DND-41 (cell line): Measurements from ENCODE around the gene COX6A1.

Experiments
- ATAC-seq: fragments of 200-7000 bp; cut with Tn5 transposase; 3 replicates; pipeline ENCODE4 v1.9.1; 2021; ENCODE audit warnings: low read depth; ENCODE audit not compliant: insufficient read depth
- DNase-seq: peaks from one replicate; pipeline ENCODE4 v3.0.0-alpha.2; 2020
- H2AFZ ChIP-seq: 2 replicates; pipeline ENCODE4 v1.6.0; 2012; ENCODE audit warnings: low read depth, low read length
- H3K27ac ChIP-seq: 2 replicates; pipeline ENCODE4 v1.5.1; 2012; ENCODE audit warnings: low read length, inconsistent platforms
- H3K27me3 ChIP-seq: fragments of 200-600 bp; sonication (generic); 2 replicates; pipeline ENCODE4 v1.6.0; 2012; ENCODE audit warnings: low read length, mild to moderate bottlenecking, inconsistent platforms; ENCODE audit not compliant: insufficient read depth, poor library complexity
- H3K36me3 ChIP-seq: 2 replicates; pipeline ENCODE4 v1.5.1; 2012; ENCODE audit warnings: low read length, inconsistent platforms; ENCODE audit not compliant: insufficient read depth
- H3K4me1 ChIP-seq: 2 replicates; pipeline ENCODE4 v1.5.1; 2012; ENCODE audit warnings: mild to moderate bottlenecking, low read length; ENCODE audit not compliant: insufficient read depth
- H3K4me2 ChIP-seq: 2 replicates; pipeline ENCODE4 v1.6.0; 2012; ENCODE audit warnings: mild to moderate bottlenecking, moderate library complexity, low read length, inconsistent platforms; ENCODE audit not compliant: insufficient read depth
- H3K4me3 ChIP-seq, 2 experiments: fragments of 200-600 bp in 1 of 2; shearing (Covaris generic) in 1 of 2; 2 replicates each; pipeline ENCODE4 v1.5.1; 2012 to 2016; ENCODE audit warnings: inconsistent platforms in 2 of 2, low read length in 2 of 2, mild to moderate bottlenecking in 2 of 2, low read depth in 1 of 2, moderate library complexity in 1 of 2
- H3K79me2 ChIP-seq: 2 replicates; pipeline ENCODE4 v1.6.0; 2012; ENCODE audit warnings: low read length, inconsistent platforms; ENCODE audit not compliant: insufficient read depth
- H3K9ac ChIP-seq: 2 replicates; pipeline ENCODE4 v1.6.0; 2012; ENCODE audit warnings: low read depth, mild to moderate bottlenecking, inconsistent platforms, low read length, moderate library complexity
- H3K9me3 ChIP-seq: 2 replicates; pipeline ENCODE4 v1.5.1; 2012; ENCODE audit warnings: low read length, moderate library complexity, mild to moderate bottlenecking, inconsistent platforms; ENCODE audit not compliant: insufficient read depth, severe bottlenecking
- H4K20me1 ChIP-seq: 2 replicates; pipeline ENCODE4 v1.6.0; 2012; ENCODE audit warnings: low read length; ENCODE audit not compliant: insufficient read depth
- EZH2 ChIP-seq: IDR thresholded peaks from 3 replicates; pipeline ENCODE4 v1.6.1; 2012; ENCODE audit warnings: borderline replicate concordance, low read depth, mild to moderate bottlenecking, moderate library complexity, low read length, inconsistent platforms; ENCODE audit not compliant: severe bottlenecking
- TF ChIP-seq, protein P1 (sequence below): IDR thresholded peaks from 2 replicates; pipeline ENCODE4 v1.5.1; 2012; ENCODE audit warnings: borderline replicate concordance, low read length, moderate library complexity, mild to moderate bottlenecking; ENCODE audit not compliant: poor library complexity, severe bottlenecking; ENCODE audit errors: extremely low read depth

Gene COX6A1

DNA sequence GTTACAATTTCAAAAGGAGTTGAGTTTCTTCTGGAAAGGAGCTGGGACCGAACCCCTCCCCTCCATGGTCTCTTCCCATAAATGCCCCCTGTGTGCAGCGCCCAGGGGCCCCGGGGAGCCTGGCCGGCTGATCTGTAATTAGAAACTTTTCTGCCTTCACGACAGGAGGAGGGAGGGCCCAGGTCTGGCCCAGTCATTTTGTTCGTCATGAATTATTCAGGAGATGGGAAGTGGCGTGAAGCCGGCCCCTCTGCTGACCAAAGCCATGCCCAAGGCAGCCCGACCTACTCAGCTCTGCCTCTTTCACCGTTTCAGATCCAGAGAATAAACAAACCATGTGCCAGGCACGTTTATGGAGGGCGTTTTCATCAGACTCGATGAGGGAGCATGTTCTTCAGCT is 35.7 kb upstream of the COX6A1 start:
- H2AFZ ChIP-seq: no peak overlapping the region; the same call in 1 of the 2 replicates
- no peaks in the 10 kb centered on the region for H4K20me1 ChIP-seq
- no peak overlapping the region for H3K27ac ChIP-seq
- no peaks in the 10 kb centered on the region for H3K36me3 ChIP-seq
- no peaks in the 10 kb centered on the region for H3K9me3 ChIP-seq
- H3K27me3 ChIP-seq: no peaks in the 10 kb centered on the region
- H3K4me1 ChIP-seq: no peaks in the 10 kb centered on the region
- no peaks in the 10 kb centered on the region for H3K79me2 ChIP-seq
- TF ChIP-seq, protein P1, sequence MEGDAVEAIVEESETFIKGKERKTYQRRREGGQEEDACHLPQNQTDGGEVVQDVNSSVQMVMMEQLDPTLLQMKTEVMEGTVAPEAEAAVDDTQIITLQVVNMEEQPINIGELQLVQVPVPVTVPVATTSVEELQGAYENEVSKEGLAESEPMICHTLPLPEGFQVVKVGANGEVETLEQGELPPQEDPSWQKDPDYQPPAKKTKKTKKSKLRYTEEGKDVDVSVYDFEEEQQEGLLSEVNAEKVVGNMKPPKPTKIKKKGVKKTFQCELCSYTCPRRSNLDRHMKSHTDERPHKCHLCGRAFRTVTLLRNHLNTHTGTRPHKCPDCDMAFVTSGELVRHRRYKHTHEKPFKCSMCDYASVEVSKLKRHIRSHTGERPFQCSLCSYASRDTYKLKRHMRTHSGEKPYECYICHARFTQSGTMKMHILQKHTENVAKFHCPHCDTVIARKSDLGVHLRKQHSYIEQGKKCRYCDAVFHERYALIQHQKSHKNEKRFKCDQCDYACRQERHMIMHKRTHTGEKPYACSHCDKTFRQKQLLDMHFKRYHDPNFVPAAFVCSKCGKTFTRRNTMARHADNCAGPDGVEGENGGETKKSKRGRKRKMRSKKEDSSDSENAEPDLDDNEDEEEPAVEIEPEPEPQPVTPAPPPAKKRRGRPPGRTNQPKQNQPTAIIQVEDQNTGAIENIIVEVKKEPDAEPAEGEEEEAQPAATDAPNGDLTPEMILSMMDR: no peak
- no peak for TF ChIP-seq EZH2
- DNase-seq: no peak
- no peak overlapping the region for H3K4me3 ChIP-seq
- no peak overlapping the region for H3K9ac ChIP-seq
- H3K4me2 ChIP-seq: no peak overlapping the region
- ATAC-seq: no peak

DNA sequence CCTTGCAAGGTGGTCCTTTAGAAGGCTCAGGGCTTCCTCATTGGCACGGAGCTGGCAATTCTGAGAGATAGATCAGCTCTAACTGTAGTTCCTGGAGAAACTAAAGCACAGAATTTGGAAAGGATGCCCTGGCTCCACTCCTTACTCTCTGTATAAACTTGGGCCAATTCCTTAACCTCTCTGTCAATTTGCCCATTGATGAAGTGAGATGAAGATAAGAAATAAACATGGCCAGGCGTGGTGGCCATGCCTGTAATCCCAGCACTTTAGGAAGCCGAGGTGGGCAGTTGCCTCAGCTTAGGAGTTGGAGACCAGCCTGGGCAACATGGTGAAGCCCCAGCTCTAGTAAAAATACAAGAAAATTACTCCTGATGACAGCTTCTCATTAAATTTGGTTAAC is 34.0 kb upstream of the COX6A1 start:
- ATAC-seq: no peak
- no peaks in the 10 kb centered on the region for H3K4me1 ChIP-seq
- no peaks in the 10 kb centered on the region for H3K79me2 ChIP-seq
- no peaks in the 10 kb centered on the region for H3K36me3 ChIP-seq
- H4K20me1 ChIP-seq: no peaks in the 10 kb centered on the region
- H3K9ac ChIP-seq: no peak overlapping the region
- no peak overlapping the region for H3K4me3 ChIP-seq
- no peaks in the 10 kb centered on the region for H3K27me3 ChIP-seq
- H2AFZ ChIP-seq: no peak overlapping the region
- H3K27ac ChIP-seq: no peak overlapping the region
- H3K9me3 ChIP-seq: no peaks in the 10 kb centered on the region
- DNase-seq: no peak
- H3K4me2 ChIP-seq: no peak overlapping the region
- TF ChIP-seq, protein P1: no peak
- no peak for TF ChIP-seq EZH2

DNA sequence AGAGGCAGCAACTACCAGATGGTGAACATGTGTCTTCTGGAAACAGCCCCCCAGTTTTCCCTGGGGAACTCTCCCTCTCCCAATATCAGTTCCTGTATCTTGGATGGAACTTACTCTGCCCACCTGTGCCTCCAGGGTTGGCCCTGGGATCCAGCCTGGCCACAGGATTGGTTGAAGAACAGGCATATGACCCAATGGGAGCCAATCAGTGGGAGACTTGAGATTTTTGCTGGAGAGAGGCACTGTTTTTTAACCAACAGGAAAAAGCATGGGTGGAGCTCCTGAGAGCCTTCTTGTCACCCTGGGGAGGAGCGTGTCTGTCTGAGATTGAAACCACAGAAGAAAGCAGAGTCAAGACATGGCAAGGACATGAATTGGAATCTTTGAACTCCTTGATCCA is 33.6 kb upstream of the COX6A1 start:
- Histone ChIP-seq H4K20me1 (no peaks in the 10 kb centered on the region), H3K27me3 (no peaks in the 10 kb centered on the region), H3K9me3 (no peaks in the 10 kb centered on the region), H3K27ac (no peak overlapping the region), H3K4me2 (no peak overlapping the region), H3K4me1 (no peaks in the 10 kb centered on the region), H3K36me3 (no peaks in the 10 kb centered on the region), H3K79me2 (no peaks in the 10 kb centered on the region), H2AFZ (no peak overlapping the region), H3K4me3 (no peak overlapping the region), H3K9ac (no peak overlapping the region)
- ATAC-seq (peak; percentile 37; the same call in 1 of the 3 replicates), DNase-seq (peak; percentile 6)
- TF ChIP-seq, protein P1: no peak
- no peak for TF ChIP-seq EZH2

DNA sequence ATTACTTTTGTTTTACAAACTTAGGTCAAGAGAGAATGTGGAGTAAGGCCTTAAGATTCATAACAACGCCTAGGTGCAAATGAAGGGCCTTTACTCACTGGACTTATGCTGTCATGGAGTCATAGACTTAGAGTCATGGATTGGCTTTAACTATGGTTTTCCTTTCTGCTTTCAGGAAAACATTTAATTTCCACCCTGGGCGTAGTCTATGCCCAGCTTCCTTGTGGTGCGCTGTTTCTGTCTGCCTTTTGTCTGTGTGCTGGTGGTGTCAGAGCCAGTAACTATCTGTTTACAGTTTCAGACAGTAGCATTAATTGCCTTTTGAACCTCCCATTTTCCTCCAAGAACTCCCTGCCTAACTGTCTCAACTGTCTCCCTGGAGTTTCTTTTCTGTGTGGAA is 31.8 kb upstream of the COX6A1 start:
- ATAC-seq (no peak), DNase-seq (no peak)
- H3K36me3 ChIP-seq: no peaks in the 10 kb centered on the region
- H3K4me3 ChIP-seq: no peak overlapping the region
- H3K4me2 ChIP-seq: no peak overlapping the region
- no peaks in the 10 kb centered on the region for H3K9me3 ChIP-seq
- no peaks in the 10 kb centered on the region for H4K20me1 ChIP-seq
- H2AFZ ChIP-seq: no peak overlapping the region
- H3K9ac ChIP-seq: no peak overlapping the region
- no peaks in the 10 kb centered on the region for H3K79me2 ChIP-seq
- H3K27ac ChIP-seq: no peak overlapping the region
- TF ChIP-seq EZH2: no peak
- TF ChIP-seq, protein P1: no peak
- H3K27me3 ChIP-seq: no peaks in the 10 kb centered on the region
- H3K4me1 ChIP-seq: no peaks in the 10 kb centered on the region
